ENCODE results near the gene INTS6L.

- no peak for TF ChIP-seq POLR2A (IDR thresholded peaks at IDR 0.05; ENCODE audit: low read length)
- no peak for TF ChIP-seq GATA1 (IDR thresholded peaks at IDR 0.05; ENCODE audit: low read depth, low read length)
These were observed 15.1 kb upstream of the INTS6L start for GRCh38 chrX:135505351-135505750.
